Epithelial cell of proximal tubule (primary cell): ENCODE data around the gene STX7. TPM values are rescaled to one million over a fixed set of nuclear protein-coding genes. Genes with fewer than 3 reads are reported as not detected.

Source experiments
- DNase-seq: peaks from one replicate; pipeline ENCODE4 v3.0.0-alpha.2; 2011; ENCODE audit warnings: low read depth
- H3K4me3 ChIP-seq: 2 replicates; pipeline ENCODE4 v1.5.1; 2011; ENCODE audit warnings: low read depth, mild to moderate bottlenecking, low read length
- total RNA-seq: library from RNA; depleted of rRNA; stranded (reverse); fragments of >200 nt; gene quantifications from 2 replicates; pipeline ENCODE4 v1.2.3, GENCODE V29; 2015
- TF ChIP-seq, protein P1 (sequence below): conservative IDR thresholded peaks from 2 replicates; pipeline ENCODE4 v1.5.1; 2012; ENCODE audit warnings: low read depth, mild to moderate bottlenecking, low read length

The STX7 gene
- total RNA-seq, 1 donor from 2014 or later: 25.8 TPM

DNA sequence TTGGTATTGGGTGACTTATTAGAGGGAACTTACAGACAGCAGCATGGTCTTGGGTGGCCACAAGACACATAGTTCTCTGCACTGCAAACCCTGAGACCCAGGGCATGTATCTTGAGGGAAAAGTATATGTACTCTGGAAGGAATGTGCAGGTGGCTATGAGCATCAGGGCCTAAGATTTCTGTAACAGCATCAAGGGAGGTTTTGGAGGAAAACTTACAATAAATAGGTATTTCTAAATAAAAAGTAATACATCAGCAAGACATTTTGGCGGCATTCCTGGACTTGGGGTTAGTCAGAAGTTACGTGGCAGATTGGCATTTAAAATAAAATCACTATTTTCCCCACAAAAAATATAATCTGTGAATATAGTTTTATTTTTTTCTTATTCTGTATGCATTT lies 8.0 kb upstream of the STX7 start:
- DNase-seq: no peak
- no peak overlapping the region for H3K4me3 ChIP-seq
- TF ChIP-seq, protein P1, sequence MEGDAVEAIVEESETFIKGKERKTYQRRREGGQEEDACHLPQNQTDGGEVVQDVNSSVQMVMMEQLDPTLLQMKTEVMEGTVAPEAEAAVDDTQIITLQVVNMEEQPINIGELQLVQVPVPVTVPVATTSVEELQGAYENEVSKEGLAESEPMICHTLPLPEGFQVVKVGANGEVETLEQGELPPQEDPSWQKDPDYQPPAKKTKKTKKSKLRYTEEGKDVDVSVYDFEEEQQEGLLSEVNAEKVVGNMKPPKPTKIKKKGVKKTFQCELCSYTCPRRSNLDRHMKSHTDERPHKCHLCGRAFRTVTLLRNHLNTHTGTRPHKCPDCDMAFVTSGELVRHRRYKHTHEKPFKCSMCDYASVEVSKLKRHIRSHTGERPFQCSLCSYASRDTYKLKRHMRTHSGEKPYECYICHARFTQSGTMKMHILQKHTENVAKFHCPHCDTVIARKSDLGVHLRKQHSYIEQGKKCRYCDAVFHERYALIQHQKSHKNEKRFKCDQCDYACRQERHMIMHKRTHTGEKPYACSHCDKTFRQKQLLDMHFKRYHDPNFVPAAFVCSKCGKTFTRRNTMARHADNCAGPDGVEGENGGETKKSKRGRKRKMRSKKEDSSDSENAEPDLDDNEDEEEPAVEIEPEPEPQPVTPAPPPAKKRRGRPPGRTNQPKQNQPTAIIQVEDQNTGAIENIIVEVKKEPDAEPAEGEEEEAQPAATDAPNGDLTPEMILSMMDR: no peak

DNA sequence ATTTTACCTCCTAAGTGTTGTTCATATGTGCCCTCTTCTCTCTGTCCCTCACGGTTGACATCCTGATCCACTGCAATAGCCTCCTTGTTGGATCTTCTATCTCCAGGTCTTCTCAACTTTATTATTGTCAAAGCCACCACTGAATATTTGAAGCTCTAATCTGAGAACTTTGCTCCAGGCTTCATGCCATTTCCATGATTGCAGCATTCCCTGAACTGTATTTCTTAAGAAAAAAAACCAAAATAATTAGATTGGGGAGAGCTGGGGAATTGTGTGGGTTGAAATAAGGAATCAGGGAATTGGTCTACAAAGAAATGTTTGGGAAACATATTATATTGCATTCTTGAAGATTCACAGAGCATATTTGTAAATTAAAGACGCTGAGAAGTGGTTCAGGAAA lies 2.5 kb upstream of the STX7 start:
- TF ChIP-seq, protein P1: no peak
- no peak overlapping the region for H3K4me3 ChIP-seq
- no peak for DNase-seq

DNA sequence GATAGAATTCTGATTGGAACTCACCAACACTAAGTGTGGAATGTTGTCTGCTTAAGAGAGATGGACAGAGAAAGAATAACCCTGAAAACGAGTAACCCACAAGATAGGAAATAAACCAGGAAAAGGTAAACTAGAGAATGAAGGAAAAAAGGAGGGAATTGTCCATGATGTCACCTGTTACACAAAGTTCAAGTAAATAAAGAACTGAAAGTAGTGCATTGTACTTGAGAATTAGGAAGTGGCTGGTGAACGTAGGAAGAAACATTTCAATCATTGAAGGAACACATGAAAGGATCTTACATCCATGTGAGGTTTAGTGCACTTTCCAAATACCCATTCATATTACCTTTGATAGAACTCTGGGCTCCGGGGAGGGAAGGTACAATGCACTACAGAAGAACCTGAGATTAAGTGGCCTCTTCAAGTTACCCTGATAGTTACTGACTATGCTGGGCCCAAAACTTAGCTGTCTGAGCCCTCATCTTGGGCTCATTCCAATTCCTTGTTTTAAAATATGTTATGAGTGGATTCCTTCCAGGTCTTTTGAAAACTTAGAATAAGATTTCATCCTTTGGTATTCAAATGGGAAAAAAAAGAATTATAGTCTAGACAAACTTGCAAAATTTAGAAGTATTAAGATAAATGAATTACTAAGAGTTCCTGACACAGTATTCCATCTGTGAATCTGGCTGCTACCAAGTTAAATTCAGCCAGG lies 1.1 kb upstream of the STX7 start:
- H3K4me3 ChIP-seq: peak overlapping the region; percentile 72
- no peak for DNase-seq
- TF ChIP-seq, protein P1: no peak

DNA sequence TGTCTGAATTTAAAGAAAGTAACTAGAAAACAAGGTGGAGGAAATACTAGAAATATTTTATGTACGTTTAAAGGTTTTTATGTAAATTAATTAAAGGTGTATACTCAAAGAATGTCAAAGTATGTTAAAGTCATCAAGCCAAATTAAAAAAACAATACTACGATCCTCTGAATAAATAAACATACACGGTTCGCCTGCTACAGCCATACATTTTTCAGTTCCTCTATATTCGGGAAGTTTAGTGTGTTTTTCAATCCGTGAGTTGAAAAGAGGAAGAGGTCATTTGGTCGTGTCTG lies 626 bp downstream of the STX7 start:
- H3K4me3 ChIP-seq: peak overlapping the region; percentile 72
- TF ChIP-seq, protein P1: no peak
- DNase-seq: no peak

DNA sequence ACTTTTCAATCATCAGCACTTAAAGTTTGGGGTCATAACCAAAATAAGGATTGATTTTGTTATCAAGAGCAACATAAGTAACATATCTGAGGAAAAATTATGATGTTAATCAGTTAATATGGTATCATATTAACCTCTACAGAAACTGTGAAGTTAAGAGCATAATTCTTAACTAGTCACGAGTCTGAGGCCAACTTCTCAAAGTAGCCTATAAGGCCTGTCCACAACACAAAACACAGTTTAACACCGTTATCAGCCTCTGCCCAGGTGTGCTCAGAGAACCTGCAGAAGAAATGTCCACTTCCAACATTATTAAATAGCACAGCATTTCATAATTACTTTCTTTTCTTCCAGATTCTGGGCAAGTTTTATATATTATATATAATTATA lies 1.1 kb downstream of the STX7 start:
- TF ChIP-seq, protein P1: no peak
- DNase-seq: no peak
- peak overlapping the region; percentile 72 for H3K4me3 ChIP-seq

DNA sequence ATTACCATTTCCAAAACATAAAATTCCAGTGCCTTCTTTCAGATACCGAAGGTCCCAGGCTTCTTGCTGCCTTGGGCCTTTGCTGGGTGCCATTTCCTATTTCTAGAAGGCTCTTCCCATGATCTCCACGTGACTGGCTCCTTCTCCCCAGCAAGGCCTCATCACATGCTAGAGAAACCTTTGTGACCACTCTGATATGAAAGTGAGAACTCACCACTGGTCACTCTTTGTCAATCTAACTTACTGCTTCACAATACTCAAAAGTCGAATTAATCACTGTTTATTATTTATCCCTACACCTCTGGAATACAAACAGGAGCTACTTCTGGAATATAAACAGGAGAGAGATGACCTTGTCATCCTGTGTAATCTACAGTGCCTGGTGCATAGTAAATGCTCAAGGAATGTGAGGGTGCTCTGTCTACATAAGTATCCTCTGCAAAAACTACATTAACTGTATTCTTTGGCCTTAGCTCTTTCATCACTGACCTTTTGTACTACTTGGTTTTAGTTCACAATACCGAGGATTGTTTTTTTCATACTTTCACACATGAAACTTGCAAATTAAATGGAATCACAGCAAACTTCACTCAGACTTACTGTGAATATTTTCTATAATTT lies 1.6 kb downstream of the STX7 start:
- no peak for DNase-seq
- H3K4me3 ChIP-seq: peak overlapping the region; percentile 72
- TF ChIP-seq, protein P1: no peak
